ENCODE data around the gene KSR2.

Gene KSR2

DNA sequence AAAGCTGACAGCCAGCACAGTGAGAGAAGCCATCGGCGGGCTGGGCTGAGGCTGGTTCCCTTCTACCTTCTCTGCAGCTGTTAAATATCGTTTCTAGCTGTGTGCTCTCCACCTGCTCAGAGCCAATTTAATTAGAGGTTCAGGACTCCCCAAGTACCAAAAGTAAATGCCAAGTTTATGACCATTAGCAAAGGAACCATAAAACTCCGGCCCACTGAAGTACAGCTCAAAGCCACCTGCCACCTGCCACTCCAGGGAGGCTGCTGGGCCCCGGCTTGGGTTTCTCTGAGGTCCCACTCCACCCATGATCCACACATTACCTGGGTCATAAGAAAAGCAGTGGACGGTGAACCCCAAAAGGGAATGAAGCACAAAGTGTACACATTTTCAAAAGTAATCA is 272.8 kb downstream of the KSR2 start:
- FAIRE-seq (no peak), DNase-seq (ENCODE audit: insufficient read length, low spot score) (no peak)
- TF ChIP-seq, protein P1, sequence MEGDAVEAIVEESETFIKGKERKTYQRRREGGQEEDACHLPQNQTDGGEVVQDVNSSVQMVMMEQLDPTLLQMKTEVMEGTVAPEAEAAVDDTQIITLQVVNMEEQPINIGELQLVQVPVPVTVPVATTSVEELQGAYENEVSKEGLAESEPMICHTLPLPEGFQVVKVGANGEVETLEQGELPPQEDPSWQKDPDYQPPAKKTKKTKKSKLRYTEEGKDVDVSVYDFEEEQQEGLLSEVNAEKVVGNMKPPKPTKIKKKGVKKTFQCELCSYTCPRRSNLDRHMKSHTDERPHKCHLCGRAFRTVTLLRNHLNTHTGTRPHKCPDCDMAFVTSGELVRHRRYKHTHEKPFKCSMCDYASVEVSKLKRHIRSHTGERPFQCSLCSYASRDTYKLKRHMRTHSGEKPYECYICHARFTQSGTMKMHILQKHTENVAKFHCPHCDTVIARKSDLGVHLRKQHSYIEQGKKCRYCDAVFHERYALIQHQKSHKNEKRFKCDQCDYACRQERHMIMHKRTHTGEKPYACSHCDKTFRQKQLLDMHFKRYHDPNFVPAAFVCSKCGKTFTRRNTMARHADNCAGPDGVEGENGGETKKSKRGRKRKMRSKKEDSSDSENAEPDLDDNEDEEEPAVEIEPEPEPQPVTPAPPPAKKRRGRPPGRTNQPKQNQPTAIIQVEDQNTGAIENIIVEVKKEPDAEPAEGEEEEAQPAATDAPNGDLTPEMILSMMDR (IDR thresholded peaks at IDR 0.05; ENCODE audit: insufficient read depth, missing control alignments): no peak

DNA sequence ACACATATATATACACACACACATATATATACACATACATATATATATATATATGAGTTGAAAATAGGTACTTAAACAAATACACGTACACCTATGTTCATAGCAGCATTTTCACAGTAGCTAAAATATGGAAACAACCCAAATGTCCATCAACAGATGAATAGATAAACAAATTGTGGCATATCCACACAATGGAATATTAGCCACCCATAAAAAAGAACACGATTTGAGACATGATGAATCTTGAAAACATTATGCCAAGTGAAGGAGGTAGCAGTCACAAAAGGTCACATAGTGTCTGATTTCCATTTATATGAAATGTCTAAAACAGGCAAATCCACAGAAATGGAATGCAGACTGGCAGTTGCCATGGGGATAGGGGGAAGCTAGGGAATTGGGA is 276.3 kb downstream of the KSR2 start:
- FAIRE-seq (no peak), DNase-seq (ENCODE audit: insufficient read length, low spot score) (no peak)
- TF ChIP-seq, protein P1 (IDR thresholded peaks at IDR 0.05; ENCODE audit: insufficient read depth, missing control alignments): no peak

DNA sequence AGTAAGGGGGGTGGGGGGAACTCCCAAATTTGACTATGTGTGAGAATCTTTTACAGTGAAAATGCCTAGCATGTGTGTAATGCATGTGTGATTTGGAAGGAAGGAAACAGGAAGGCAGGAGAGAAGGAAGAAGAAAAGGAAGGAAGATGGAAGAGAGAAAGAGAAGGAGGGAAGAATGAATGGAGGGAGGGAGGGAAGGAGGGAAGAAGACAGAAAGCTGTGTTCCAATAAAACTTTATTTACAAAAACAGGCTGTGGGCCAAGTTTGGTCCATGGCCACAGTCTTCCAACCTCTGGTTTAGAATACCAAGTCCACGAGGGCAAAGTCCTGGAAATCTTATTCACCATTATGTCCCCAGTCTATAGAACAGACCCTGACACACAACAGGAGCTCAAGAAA is 278.9 kb downstream of the KSR2 start:
- no peak for DNase-seq (ENCODE audit: insufficient read length, low spot score)
- FAIRE-seq: no peak

DNA sequence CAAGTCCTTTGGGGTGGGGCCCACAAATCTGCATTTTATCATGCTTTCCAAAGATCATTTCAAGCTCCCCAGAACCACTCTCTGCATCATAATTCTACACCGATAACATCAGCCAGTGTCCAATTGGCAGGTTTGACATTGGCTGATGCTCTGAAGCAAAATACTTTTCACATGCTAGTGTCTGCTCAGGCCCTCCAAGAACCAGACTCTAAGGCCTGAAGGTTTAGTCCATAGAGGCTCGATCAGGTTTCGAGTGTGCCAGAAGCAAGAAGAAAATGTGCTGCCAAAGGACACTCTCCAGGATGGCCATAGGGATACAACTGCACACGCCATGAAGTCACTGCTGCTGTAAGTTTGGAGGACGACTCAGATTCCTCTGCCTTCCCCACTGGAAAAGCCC is 280.3 kb downstream of the KSR2 start:
- TF ChIP-seq, protein P1 (IDR thresholded peaks at IDR 0.05; ENCODE audit: insufficient read depth, missing control alignments): no peak
- FAIRE-seq (no peak), DNase-seq (ENCODE audit: insufficient read length, low spot score) (no peak)

More for the DNA sequence above, 278.9 kb downstream of the KSR2 start:
- TF ChIP-seq, protein P1 (IDR thresholded peaks at IDR 0.05; ENCODE audit: insufficient read depth, missing control alignments): no peak

DNA sequence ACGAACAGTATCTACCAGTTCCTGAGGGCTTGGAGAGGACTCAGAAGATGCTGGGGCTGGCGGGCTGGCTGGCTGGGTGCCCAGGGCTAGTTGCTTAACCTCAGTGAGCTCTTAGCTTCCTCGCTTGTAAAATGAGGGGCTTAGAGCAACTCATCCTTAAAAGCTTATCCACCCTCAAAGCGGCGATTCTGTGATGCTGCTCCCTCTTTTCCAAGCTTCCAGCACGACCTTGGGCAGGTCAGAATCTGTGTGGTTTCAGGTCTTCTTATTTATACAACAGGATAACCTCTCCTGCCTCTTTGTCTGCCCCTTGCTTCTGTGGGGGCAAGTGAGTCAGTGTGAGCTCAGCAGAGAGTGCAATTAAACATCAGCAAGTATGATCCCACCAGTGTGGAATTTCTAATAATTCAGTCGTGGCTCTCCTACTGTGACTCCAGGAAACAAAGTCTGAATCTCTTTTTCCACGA is 281.8 kb downstream of the KSR2 start:
- FAIRE-seq (no peak), DNase-seq (ENCODE audit: insufficient read length, low spot score) (no peak)
- TF ChIP-seq, protein P1 (IDR thresholded peaks at IDR 0.05; ENCODE audit: insufficient read depth, missing control alignments): no peak

DNA sequence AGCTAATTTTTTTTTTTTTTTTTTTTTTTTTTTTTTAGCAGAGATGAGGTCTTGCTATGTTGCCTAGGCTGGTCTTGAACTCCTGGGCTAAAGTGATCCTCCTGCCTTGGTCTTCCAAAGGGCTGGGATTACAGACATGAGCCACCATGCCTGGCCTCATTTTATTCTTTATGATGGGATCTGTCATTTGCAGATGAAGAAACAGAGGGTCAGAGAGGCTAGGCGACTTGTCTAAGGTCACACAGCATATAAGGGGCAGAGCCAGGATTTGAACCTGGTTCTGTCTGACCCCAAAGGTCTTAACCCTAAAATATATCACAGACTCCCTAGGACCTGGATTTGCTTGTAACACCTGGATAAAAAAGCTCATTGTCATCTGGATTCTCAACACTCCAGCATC is 282.6 kb downstream of the KSR2 start:
- FAIRE-seq (no peak), DNase-seq (ENCODE audit: insufficient read length, low spot score) (no peak)
- TF ChIP-seq, protein P1 (IDR thresholded peaks at IDR 0.05; ENCODE audit: insufficient read depth, missing control alignments): no peak

DNA sequence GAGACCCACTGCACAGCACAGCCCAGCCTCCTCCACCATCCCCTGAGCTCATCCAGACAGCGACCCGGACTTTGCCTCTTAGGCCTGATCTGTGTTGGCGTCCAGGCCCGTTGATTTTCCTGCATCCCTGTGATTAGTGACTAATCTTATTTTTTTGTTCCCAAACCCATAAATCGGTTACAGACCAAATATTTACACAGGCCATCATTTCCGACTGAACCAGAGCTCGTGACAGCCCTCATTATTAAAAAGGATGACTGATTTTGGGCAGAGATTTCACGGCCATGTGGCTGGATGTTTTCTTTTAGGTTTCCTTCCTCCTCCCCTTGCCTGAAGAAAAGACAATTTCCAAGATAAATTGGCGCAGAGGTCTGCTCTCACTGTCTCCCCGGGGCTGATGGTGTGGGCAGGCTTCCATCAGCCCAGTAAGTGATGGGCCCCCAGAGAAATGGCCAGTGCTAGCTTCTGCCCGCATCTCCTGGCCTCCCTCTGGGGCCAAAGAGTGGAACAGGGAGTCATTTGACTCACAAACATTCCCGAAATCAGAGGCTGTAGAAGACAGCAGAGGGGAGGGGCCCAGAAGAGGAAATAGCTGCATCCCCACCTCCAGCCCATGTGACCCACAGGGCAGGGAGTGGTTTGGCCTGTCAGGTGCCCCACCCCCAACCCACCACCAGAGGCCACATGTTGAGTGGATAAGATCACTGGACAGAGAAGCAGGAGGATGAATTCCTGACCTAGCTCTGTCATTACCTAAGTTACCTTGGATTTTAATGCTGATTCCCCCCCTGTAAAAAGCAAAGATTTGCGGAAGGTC is 283.5 kb downstream of the KSR2 start:
- TF ChIP-seq, protein P1 (IDR thresholded peaks at IDR 0.05; ENCODE audit: insufficient read depth, missing control alignments): no peak
- no peak for DNase-seq (ENCODE audit: insufficient read length, low spot score)
- no peak for FAIRE-seq

Measured in D721Med (cell line).